ENCODE measurements around the gene TOP1. TPM values are rescaled to one million over a fixed set of nuclear protein-coding genes. Genes with fewer than 3 reads are reported as not detected.
A peak's percentile ranks its signal among the peaks of the same experiment; 100 is the strongest.

The TOP1 gene
- total and polyA plus RNA-seq, 4 donors: 39.7 to 62.7 (median 51.7) TPM

GRCh38 chr20:41072190-41072863 lies 43.7 kb downstream of the TOP1 start:
- H3K9ac ChIP-seq (ENCODE audit: insufficient read depth in 1 of 2, low read length in 2 of 2): no peak overlapping the region
- ATAC-seq (ENCODE audit: insufficient read depth, low FRiP score) (peak; percentile 75), DNase-seq (peak; percentile 35 to 77 (median 61))

GRCh38 chr20:41072915-41073314 lies 44.3 kb downstream of the TOP1 start:
- Histone ChIP-seq H3K36me3 (ENCODE audit: control insufficient read depth in 4 of 4, insufficient read depth in 4 of 4, low read length in 4 of 4) (peaks cover 2 to 14% (median 10%) of the 10 kb centered on the region in 4 donors), H3K9me3 (ENCODE audit: control insufficient read depth in 4 of 4, insufficient read depth in 3 of 4, low read length in 3 of 4) (no peaks in the 10 kb centered on the region), H3K27me3 (ENCODE audit: control insufficient read depth in 3 of 3, insufficient read depth in 3 of 3, low read length in 2 of 3) (no peaks in the 10 kb centered on the region), H3K9ac (ENCODE audit: insufficient read depth in 1 of 2, low read length in 2 of 2) (no peak overlapping the region), H3K4me3 (no peak overlapping the region), H3K27ac (ENCODE audit: low read depth in 1 of 2, low read length in 1 of 2) (peak overlapping the region in 1 of 2 donors; percentile 9), H3K4me1 (ENCODE audit: control insufficient read depth in 5 of 5, insufficient read depth in 5 of 5, low read length in 5 of 5) (peaks cover 0 to 58% (median 6%) of the 10 kb centered on the region in 5 donors)
- 21 to 41% methylated on average over 3 of the region's 3 CpGs for WGBS, 2 donors
- ATAC-seq (ENCODE audit: insufficient read depth, low FRiP score): no peak
- no peak for DNase-seq
- TF ChIP-seq CTCF (IDR thresholded peaks at IDR 0.05; ENCODE audit: control extremely low read depth, extremely low read depth): no peak

More at GRCh38 chr20:41072190-41072863, 43.7 kb downstream of the TOP1 start:
- WGBS, 2 donors: 36 to 42% methylated on average over 3 of the region's 3 CpGs
- peaks cover 3 to 16% (median 10%) of the 10 kb centered on the region in 4 donors for H3K36me3 ChIP-seq (ENCODE audit: control insufficient read depth in 4 of 4, insufficient read depth in 4 of 4, low read length in 4 of 4)
- no peak overlapping the region for H3K4me3 ChIP-seq
- peak overlapping the region in 1 of 2 donors; percentile 64 for H3K27ac ChIP-seq (ENCODE audit: low read depth in 1 of 2, low read length in 1 of 2)
- H3K9me3 ChIP-seq (ENCODE audit: control insufficient read depth in 4 of 4, insufficient read depth in 3 of 4, low read length in 3 of 4): no peaks in the 10 kb centered on the region
- peaks cover 0 to 61% (median 6%) of the 10 kb centered on the region in 5 donors for H3K4me1 ChIP-seq (ENCODE audit: control insufficient read depth in 5 of 5, insufficient read depth in 5 of 5, low read length in 5 of 5)
- TF ChIP-seq CTCF (IDR thresholded peaks at IDR 0.05; ENCODE audit: control extremely low read depth, extremely low read depth): no peak
- H3K27me3 ChIP-seq (ENCODE audit: control insufficient read depth in 3 of 3, insufficient read depth in 3 of 3, low read length in 2 of 3): no peaks in the 10 kb centered on the region

- TF ChIP-seq CTCF (IDR thresholded peaks at IDR 0.05; ENCODE audit: control extremely low read depth, extremely low read depth): no peak
- Histone ChIP-seq H3K4me1 (ENCODE audit: control insufficient read depth in 5 of 5, insufficient read depth in 5 of 5, low read length in 5 of 5) (peaks cover 4 to 52% (median 11%) of the 10 kb centered on the region in 5 donors), H3K27me3 (ENCODE audit: control insufficient read depth in 3 of 3, insufficient read depth in 3 of 3, low read length in 2 of 3) (no peaks in the 10 kb centered on the region), H3K9ac (ENCODE audit: insufficient read depth in 1 of 2, low read length in 2 of 2) (no peak overlapping the region), H3K36me3 (ENCODE audit: control insufficient read depth in 4 of 4, insufficient read depth in 4 of 4, low read length in 4 of 4) (peaks cover 1 to 10% (median 7%) of the 10 kb centered on the region in 4 donors), H3K9me3 (ENCODE audit: control insufficient read depth in 4 of 4, insufficient read depth in 3 of 4, low read length in 3 of 4) (no peaks in the 10 kb centered on the region), H3K4me3 (no peak overlapping the region), H3K27ac (ENCODE audit: low read depth in 1 of 2, low read length in 1 of 2) (no peak overlapping the region)
- DNase-seq: no peak
- ATAC-seq (ENCODE audit: insufficient read depth, low FRiP score): no peak
These were observed 45.8 kb downstream of the TOP1 start for GRCh38 chr20:41074441-41074840.

All from lung (tissue), 12 donors.